ENCODE data around the gene CDRT15L2.
"Not testable (repeated sequence)": the region's sequence is repeated elsewhere in the genome, so short reads cannot be mapped to it uniquely, and the experiment has no call there.

The CDRT15L2 gene

GRCh38 chr17:20575071-20575470, 4.5 kb upstream of the CDRT15L2 start:
- not testable (repeated sequence) for DNase-seq

- not testable (repeated sequence) for DNase-seq
Measured at GRCh38 chr17:20583891-20584577, 4.5 kb downstream of the CDRT15L2 start.

- not testable (repeated sequence) for DNase-seq
Measured at GRCh38 chr17:20588744-20589453, 9.4 kb downstream of the CDRT15L2 start.

GRCh38 chr17:20589454-20589810, 9.9 kb downstream of the CDRT15L2 start:
- not testable (repeated sequence) for DNase-seq

GRCh38 chr17:20591040-20591439, 11.5 kb downstream of the CDRT15L2 start:
- DNase-seq: not testable (repeated sequence)

- not testable (repeated sequence) for DNase-seq
Measured at GRCh38 chr17:20605568-20605967, 26.0 kb downstream of the CDRT15L2 start.

GRCh38 chr17:20609490-20609889, 30.0 kb downstream of the CDRT15L2 start:
- DNase-seq: not testable (repeated sequence)

GRCh38 chr17:20611309-20611708, 31.8 kb downstream of the CDRT15L2 start:
- DNase-seq: no peak

GRCh38 chr17:20612635-20613034, 33.1 kb downstream of the CDRT15L2 start:
- no peak for DNase-seq

- DNase-seq: no peak
Measured at GRCh38 chr17:20613248-20613647, 33.7 kb downstream of the CDRT15L2 start.

- DNase-seq: no peak
Measured at GRCh38 chr17:20613905-20614304, 34.4 kb downstream of the CDRT15L2 start.

GRCh38 chr17:20615461-20615860, 35.9 kb downstream of the CDRT15L2 start:
- not testable (repeated sequence) for DNase-seq

Measured in activated CD4-positive, alpha-beta T cell treated with anti-CD3 and anti-CD28 coated beads, Interleukin-2, amount 50 U/mL, for 16 hours (primary cell).